Measurements from ENCODE around the gene TMOD1. TPM values are rescaled to one million over a fixed set of nuclear protein-coding genes. Genes with fewer than 3 reads are reported as not detected.

TMOD1 gene
- total and polyA plus RNA-seq, 2 experiments from 2014 or later = 0.69 to 4.5 TPM

GRCh38 chr9:97561501-97561900 lies 60.0 kb downstream of the TMOD1 start (continued):
- TF ChIP-seq REST (IDR thresholded peaks at IDR 0.05; ENCODE audit: unreplicated experiment) (no peak), ETS1 (IDR thresholded peaks at IDR 0.05) (no peak), EZH2 (IDR thresholded peaks at IDR 0.05; ENCODE audit: low read depth, unreplicated experiment) (no peak)

- no peaks in the 10 kb centered on the region for H3K9me2 ChIP-seq (ENCODE audit: insufficient read depth)
- Mint-ChIP-seq H3K27ac (no peak overlapping the region), H3K4me3 (no peak overlapping the region), H3K27me3 (ENCODE audit: insufficient read depth, low read depth, poor library complexity) (peaks cover 14% of the 10 kb centered on the region), H3K9me3 (no peaks in the 10 kb centered on the region), H3K4me1 (peaks cover 28% of the 10 kb centered on the region), H3K36me3 (ENCODE audit: low read depth) (no peaks in the 10 kb centered on the region)
- DNase-seq (ENCODE audit: low spot score) = no peak
- no peak overlapping the region for H2AFZ ChIP-seq
- no peak for ATAC-seq
- no peak overlapping the region for H3K4me3 ChIP-seq
- no peaks in the 10 kb centered on the region for H3K27me3 ChIP-seq (ENCODE audit: insufficient read depth)
- H3K27ac ChIP-seq (ENCODE audit: low read depth) = no peak overlapping the region
- no peaks in the 10 kb centered on the region for H3K79me2 ChIP-seq (replicated peaks; ENCODE audit: insufficient read depth)
- H3F3A ChIP-seq (replicated peaks; ENCODE audit: low read depth) = no peaks in the 10 kb centered on the region
- no peak overlapping the region for H3K4me2 ChIP-seq
- no peaks in the 10 kb centered on the region for H4K20me1 ChIP-seq (replicated peaks; ENCODE audit: insufficient read depth)
- no peaks in the 10 kb centered on the region for H3K36me3 ChIP-seq (ENCODE audit: insufficient read depth)
- peaks cover 13% of the 10 kb centered on the region for H3K4me1 ChIP-seq (ENCODE audit: insufficient read depth)
- TF ChIP-seq POLR2AphosphoS5 (IDR thresholded peaks at IDR 0.05; ENCODE audit: low read depth) (no peak), EZH2phosphoT487 (IDR thresholded peaks at IDR 0.05; ENCODE audit: unreplicated experiment) (no peak), NANOG (IDR thresholded peaks at IDR 0.05; ENCODE audit: borderline replicate concordance) (no peak), ZNF462 (CRISPR knock-in tag; IDR thresholded peaks at IDR 0.05) (no peak), ZNF331 (CRISPR knock-in tag; IDR thresholded peaks at IDR 0.05; ENCODE audit: low read depth) (no peak), JUNB (IDR thresholded peaks at IDR 0.05; ENCODE audit: unreplicated experiment) (no peak), ETS1 (IDR thresholded peaks at IDR 0.05) (no peak), EZH2 (IDR thresholded peaks at IDR 0.05; ENCODE audit: low read depth, unreplicated experiment) (no peak), REST (IDR thresholded peaks at IDR 0.05; ENCODE audit: unreplicated experiment) (no peak)
Measured at GRCh38 chr9:97562542-97562941, 61.1 kb downstream of the TMOD1 start.

Measured in GM23338 (cell line).